Retinal pigment epithelial cell (primary cell): ENCODE data around the gene THBS2.

Experiments used
- DNase-seq: peaks from one replicate; pipeline ENCODE4 v3.0.0-alpha.2; 2010; ENCODE audit warnings: low read depth
- H3K4me3 ChIP-seq: 2 replicates; pipeline ENCODE4 v1.5.1; 2011; ENCODE audit warnings: mild to moderate bottlenecking, low read length, control low read depth, moderate library complexity
- CTCF ChIP-seq: conservative IDR thresholded peaks from 2 replicates; pipeline ENCODE4 v1.5.1; 2011; ENCODE audit warnings: low read depth, low read length, control low read depth, inconsistent platforms

Gene THBS2

DNA sequence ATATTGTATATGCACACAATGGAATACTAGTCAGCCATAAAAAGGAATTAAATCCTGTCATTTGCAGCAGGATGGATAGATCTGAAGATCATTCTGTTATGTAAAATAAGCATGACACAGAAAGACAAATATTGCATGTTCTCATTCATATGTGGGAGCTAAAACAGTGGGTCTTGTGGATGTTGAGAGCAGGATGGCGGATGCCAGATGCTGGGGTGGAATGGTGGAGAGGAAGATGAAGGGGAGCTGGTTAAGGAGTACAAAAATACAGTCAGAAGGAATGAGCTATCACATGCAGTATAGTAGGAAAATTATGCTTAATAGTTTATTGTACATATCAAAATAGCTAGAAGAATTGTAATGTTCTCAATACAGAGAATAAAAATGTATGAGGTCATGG, 41.8 kb downstream of the THBS2 start:
- DNase-seq: no peak
- TF ChIP-seq CTCF: no peak
- H3K4me3 ChIP-seq: no peak overlapping the region

GRCh38 chr6:169210611-169211010, 43.0 kb downstream of the THBS2 start:
- no peak for DNase-seq
- no peak overlapping the region for H3K4me3 ChIP-seq
- TF ChIP-seq CTCF: no peak

- no peak for DNase-seq
- H3K4me3 ChIP-seq: no peak overlapping the region
- no peak for TF ChIP-seq CTCF
Observed at GRCh38 chr6:169208011-169208410, 45.6 kb downstream of the THBS2 start.

DNA sequence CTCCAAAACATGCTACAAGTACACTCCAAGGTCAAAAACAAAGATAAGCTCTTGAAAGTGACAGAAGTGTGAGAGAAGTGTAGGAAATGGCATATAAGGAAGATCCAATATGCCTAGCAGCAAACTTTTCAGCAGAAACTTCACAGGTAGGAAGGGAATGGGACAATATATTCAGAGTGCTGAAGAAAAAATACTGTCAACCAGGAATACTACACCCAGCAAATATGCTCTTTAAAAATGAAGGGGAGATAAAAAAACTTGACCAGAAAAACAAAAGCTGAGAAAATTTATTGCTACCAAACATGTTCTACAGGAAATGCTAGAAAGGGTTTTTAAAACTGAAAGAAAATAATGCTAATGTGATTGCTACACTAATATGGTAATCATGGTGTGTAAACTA, 46.2 kb downstream of the THBS2 start:
- DNase-seq: no peak
- no peak overlapping the region for H3K4me3 ChIP-seq
- TF ChIP-seq CTCF: no peak

GRCh38 chr6:169205176-169206160, 48.2 kb downstream of the THBS2 start:
- H3K4me3 ChIP-seq: no peak overlapping the region
- TF ChIP-seq CTCF: no peak

GRCh38 chr6:169204167-169204566, 49.5 kb downstream of the THBS2 start:
- TF ChIP-seq CTCF: no peak
- H3K4me3 ChIP-seq: no peak overlapping the region
- no peak for DNase-seq

More at GRCh38 chr6:169205176-169206160, 48.2 kb downstream of the THBS2 start:
- no peak for DNase-seq

- TF ChIP-seq CTCF: no peak
- no peak for DNase-seq
- no peak overlapping the region for H3K4me3 ChIP-seq
Observed at GRCh38 chr6:169201985-169202384, 51.7 kb downstream of the THBS2 start.
